Measurements from ENCODE around the gene WDR43.

DNA sequence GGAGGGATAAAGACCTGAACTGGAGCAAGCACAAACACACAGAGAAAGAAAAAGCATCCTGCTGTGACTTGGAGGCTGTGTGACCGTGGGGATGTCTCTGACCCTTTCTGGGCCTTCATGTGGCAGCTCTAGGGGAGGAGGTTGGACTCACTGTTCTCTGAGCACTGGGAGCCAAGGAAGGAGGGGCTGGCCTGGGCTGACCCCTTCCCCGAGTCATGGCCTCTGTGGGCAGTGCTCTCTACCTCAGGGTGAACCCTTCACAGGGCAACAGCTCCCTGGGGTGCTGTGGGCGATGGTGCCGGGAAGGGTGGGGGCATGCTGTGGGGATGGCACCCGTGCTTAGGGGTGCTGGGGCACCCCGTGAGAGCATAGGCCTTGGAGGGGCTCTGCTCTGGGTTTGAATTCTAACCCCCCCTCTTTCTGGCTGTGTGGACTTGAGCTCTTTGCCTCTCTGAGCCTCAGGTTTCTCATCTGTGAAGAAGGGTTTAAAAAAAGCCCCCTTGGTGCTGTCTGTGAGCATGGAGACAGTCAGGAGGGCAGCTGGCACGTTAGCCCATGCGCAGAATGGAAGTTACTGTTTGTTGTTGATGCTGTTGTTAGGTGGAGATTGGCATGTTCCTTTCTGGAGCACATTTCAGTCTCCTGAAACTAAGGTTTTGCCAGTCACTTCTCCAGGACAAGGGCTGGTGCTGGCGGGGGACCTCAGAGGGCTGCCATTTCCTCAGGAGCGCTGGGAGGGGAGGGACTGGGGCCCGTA is 87.3 kb downstream of the WDR43 start:
- no peak for TF ChIP-seq POLR2AphosphoS5 (IDR thresholded peaks at IDR 0.05; ENCODE audit: borderline replicate concordance, low read depth, low read length)
- no peak for TF ChIP-seq FOXP2 (optimal IDR thresholded peaks at IDR 0.05; ENCODE audit: control extremely low read depth, extremely low read length, insufficient read depth)
- no peak for TF ChIP-seq EZH2 (IDR thresholded peaks at IDR 0.05)
